ENCODE measurements around the gene GRAMD1A. TPM values are rescaled to one million over a fixed set of nuclear protein-coding genes. Genes with fewer than 3 reads are reported as not detected.

Gene GRAMD1A
- total RNA-seq, 1 experiment from 2014 or later = 32.8 TPM

GRCh38 chr19:35021596-35021995 is 21.5 kb downstream of the GRAMD1A start:
- H3K4me1 ChIP-seq (ENCODE audit: insufficient read depth, low read length) = no peaks in the 10 kb centered on the region
- H3F3A ChIP-seq (ENCODE audit: low read length, unreplicated experiment) = no peaks in the 10 kb centered on the region
- intact Hi-C loops (cut with micrococcal nuclease) = no loop called here
- no peaks in the 10 kb centered on the region for H4K20me1 ChIP-seq (ENCODE audit: low read length)
- H3K27ac ChIP-seq (ENCODE audit: low read length) = no peak overlapping the region
- no peak overlapping the region for H3K4me2 ChIP-seq (ENCODE audit: low read length)
- ChIA-PET POLR2A (ENCODE audit: unreplicated experiment) (no interaction called here), CTCF (interaction anchor here (0.5 kb wide), 1 partner anchor 120 kb away, joined by 15 read pairs; no protein-coding TSS in a partner anchor)
- no peak for TF ChIP-seq EZH2 (IDR thresholded peaks at IDR 0.05; ENCODE audit: low read length, unreplicated experiment)
- no peak for TF ChIP-seq CTCF (conservative IDR thresholded peaks at IDR 0.05; ENCODE audit: low read depth, low read length)
- no peak for TF ChIP-seq EZH2phosphoT487 (IDR thresholded peaks at IDR 0.05; ENCODE audit: borderline replicate concordance, low read length)
- no peak overlapping the region for H3K4me3 ChIP-seq (ENCODE audit: low read length)
- H3K9me3 ChIP-seq (ENCODE audit: low read length) = no peaks in the 10 kb centered on the region
- DNase-seq (no peak), ATAC-seq (no peak)
- no peaks in the 10 kb centered on the region for H3K79me2 ChIP-seq (ENCODE audit: low read length)
- H2AFZ ChIP-seq (ENCODE audit: low read length) = no peak overlapping the region
- no TSS peak for BruUV-seq (replicated peaks)
- H3K9ac ChIP-seq (ENCODE audit: low read length) = no peak overlapping the region
- H3K36me3 ChIP-seq (ENCODE audit: low read depth, low read length) = no peaks in the 10 kb centered on the region; the same call in 1 of the 2 replicates
- H3K27me3 ChIP-seq (ENCODE audit: low read length) = no peaks in the 10 kb centered on the region
- H3K9me2 ChIP-seq (replicated peaks; ENCODE audit: low read length) = no peaks in the 10 kb centered on the region

GRCh38 chr19:35022460-35022859 is 22.3 kb downstream of the GRAMD1A start:
- Histone ChIP-seq H2AFZ (ENCODE audit: low read length) (no peak overlapping the region), H3K4me1 (ENCODE audit: insufficient read depth, low read length) (no peaks in the 10 kb centered on the region), H3K4me2 (ENCODE audit: low read length) (no peak overlapping the region), H3K9me2 (replicated peaks; ENCODE audit: low read length) (no peaks in the 10 kb centered on the region), H3K9ac (ENCODE audit: low read length) (no peak overlapping the region), H3F3A (ENCODE audit: low read length, unreplicated experiment) (no peaks in the 10 kb centered on the region), H3K36me3 (ENCODE audit: low read depth, low read length) (peaks cover under 1% of the 10 kb centered on the region), H3K27me3 (ENCODE audit: low read length) (no peaks in the 10 kb centered on the region), H3K27ac (ENCODE audit: low read length) (no peak overlapping the region), H3K79me2 (ENCODE audit: low read length) (no peaks in the 10 kb centered on the region), H3K4me3 (ENCODE audit: low read length) (no peak overlapping the region), H4K20me1 (ENCODE audit: low read length) (no peaks in the 10 kb centered on the region), H3K9me3 (ENCODE audit: low read length) (no peaks in the 10 kb centered on the region)
- BruUV-seq (replicated peaks) = no TSS peak
- ChIA-PET CTCF (no interaction called here), POLR2A (ENCODE audit: unreplicated experiment) (no interaction called here)
- DNase-seq = no peak
- intact Hi-C loops (cut with micrococcal nuclease) = no loop called here
- no peak for ATAC-seq
- TF ChIP-seq CTCF (conservative IDR thresholded peaks at IDR 0.05; ENCODE audit: low read depth, low read length) = no peak
- TF ChIP-seq EZH2phosphoT487 (IDR thresholded peaks at IDR 0.05; ENCODE audit: borderline replicate concordance, low read length) = no peak
- no peak for TF ChIP-seq EZH2 (IDR thresholded peaks at IDR 0.05; ENCODE audit: low read length, unreplicated experiment)

- no TSS peak for BruUV-seq (replicated peaks)
- Histone ChIP-seq H4K20me1 (ENCODE audit: low read length) (no peaks in the 10 kb centered on the region), H3K27me3 (ENCODE audit: low read length) (no peaks in the 10 kb centered on the region), H2AFZ (ENCODE audit: low read length) (no peak overlapping the region), H3K9me3 (ENCODE audit: low read length) (no peaks in the 10 kb centered on the region), H3K36me3 (ENCODE audit: low read depth, low read length) (peaks cover 3% of the 10 kb centered on the region), H3K9ac (ENCODE audit: low read length) (no peak overlapping the region), H3F3A (ENCODE audit: low read length, unreplicated experiment) (no peaks in the 10 kb centered on the region), H3K79me2 (ENCODE audit: low read length) (no peaks in the 10 kb centered on the region), H3K4me2 (ENCODE audit: low read length) (no peak overlapping the region), H3K9me2 (replicated peaks; ENCODE audit: low read length) (no peaks in the 10 kb centered on the region), H3K27ac (ENCODE audit: low read length) (no peak overlapping the region), H3K4me1 (ENCODE audit: insufficient read depth, low read length) (no peaks in the 10 kb centered on the region), H3K4me3 (ENCODE audit: low read length) (no peak overlapping the region)
- ChIA-PET POLR2A (ENCODE audit: unreplicated experiment) (no interaction called here), CTCF (no interaction called here)
- intact Hi-C loops (cut with micrococcal nuclease) = no loop called here
- no peak for DNase-seq
- TF ChIP-seq EZH2phosphoT487 (IDR thresholded peaks at IDR 0.05; ENCODE audit: borderline replicate concordance, low read length) (no peak), EZH2 (IDR thresholded peaks at IDR 0.05; ENCODE audit: low read length, unreplicated experiment) (no peak), CTCF (conservative IDR thresholded peaks at IDR 0.05; ENCODE audit: low read depth, low read length) (no peak)
- ATAC-seq = no peak
Measured at GRCh38 chr19:35023428-35023827, 23.3 kb downstream of the GRAMD1A start.
